GM18870 (cell line): Measurements from ENCODE around the gene EEF1AKMT2.

Experiments
- ATAC-seq: cut with Tn5 transposase; IDR thresholded peaks from one replicate; pipeline ENCODE4 v1.9.1; 2021; ENCODE audit warnings: moderate library complexity; ENCODE audit not compliant: unreplicated experiment

The EEF1AKMT2 gene

GRCh38 chr10:124739119-124739921 lies 52.4 kb downstream of the EEF1AKMT2 start:
- ATAC-seq: no peak

- ATAC-seq: no peak
Observed at GRCh38 chr10:124738441-124738840, 53.2 kb downstream of the EEF1AKMT2 start.

DNA sequence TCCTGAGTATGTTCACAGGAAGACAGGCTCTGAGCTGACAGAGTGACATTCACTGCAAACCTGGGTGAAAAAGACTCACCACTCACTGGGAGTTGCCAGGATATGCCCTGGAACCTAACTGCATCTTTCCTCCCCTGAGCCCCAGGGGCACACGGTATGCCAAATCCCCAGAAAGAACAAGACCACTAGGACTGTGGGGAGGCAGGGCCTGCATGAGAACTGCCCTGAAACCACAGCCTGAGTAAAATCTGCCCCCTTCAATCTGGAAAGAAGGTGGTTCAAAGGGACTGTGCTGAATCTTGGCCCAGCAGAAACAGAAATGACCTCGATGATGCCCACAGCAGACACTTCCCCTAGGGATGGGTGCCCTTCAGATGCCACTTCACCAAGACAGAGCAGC lies 54.0 kb downstream of the EEF1AKMT2 start:
- ATAC-seq: no peak

DNA sequence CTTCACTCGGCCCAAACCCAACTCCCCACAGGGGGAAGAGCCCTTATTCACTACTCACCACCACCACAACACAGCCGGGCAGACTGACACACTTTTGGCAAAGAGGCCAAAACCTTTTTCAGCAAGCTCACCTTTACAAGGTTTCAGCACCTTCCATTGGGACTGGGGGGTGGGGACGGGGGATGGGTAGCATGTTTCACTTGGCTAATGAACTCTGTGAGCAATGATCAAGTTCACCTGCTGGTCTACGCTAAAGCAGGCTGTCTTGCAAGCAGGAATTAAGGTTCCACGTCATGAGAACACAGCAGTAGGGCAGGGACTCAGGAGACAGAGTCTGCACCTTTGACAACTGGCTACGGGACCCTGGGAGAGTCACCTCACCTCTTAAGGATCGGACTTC lies 54.5 kb downstream of the EEF1AKMT2 start:
- ATAC-seq: no peak

DNA sequence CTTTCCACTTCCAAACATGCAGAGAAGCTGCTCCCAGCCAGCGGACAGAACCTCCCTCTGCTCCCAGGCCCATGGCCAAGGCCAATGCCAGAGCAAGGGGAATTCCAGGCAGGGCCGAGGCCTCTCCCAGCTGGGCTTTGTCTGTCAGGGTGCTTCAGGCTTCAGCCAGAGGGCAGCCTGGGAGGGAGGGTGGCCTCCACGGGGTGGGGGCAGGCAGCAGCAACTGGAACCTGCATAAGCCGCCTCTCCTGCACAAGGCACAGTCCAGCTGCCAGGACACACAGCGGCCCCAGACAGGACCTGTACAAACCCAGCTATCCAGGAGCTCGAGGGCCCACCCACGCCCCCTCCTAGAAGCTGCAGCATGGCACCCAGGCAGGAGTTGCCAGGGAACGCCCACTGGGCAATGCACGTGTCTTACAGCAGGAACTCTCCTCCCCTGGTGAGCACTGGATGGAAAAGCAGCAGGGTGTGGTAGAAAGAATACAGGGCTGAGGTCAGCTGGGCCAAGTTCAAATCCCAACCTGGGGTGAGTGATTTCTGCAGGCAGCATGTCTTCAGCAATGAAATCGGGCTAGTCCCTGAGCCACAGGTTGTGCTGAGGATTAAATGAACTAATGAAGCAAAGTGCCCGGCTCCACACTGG lies 55.1 kb downstream of the EEF1AKMT2 start:
- ATAC-seq: no peak

GRCh38 chr10:124735491-124736286 lies 56.0 kb downstream of the EEF1AKMT2 start:
- no peak for ATAC-seq

DNA sequence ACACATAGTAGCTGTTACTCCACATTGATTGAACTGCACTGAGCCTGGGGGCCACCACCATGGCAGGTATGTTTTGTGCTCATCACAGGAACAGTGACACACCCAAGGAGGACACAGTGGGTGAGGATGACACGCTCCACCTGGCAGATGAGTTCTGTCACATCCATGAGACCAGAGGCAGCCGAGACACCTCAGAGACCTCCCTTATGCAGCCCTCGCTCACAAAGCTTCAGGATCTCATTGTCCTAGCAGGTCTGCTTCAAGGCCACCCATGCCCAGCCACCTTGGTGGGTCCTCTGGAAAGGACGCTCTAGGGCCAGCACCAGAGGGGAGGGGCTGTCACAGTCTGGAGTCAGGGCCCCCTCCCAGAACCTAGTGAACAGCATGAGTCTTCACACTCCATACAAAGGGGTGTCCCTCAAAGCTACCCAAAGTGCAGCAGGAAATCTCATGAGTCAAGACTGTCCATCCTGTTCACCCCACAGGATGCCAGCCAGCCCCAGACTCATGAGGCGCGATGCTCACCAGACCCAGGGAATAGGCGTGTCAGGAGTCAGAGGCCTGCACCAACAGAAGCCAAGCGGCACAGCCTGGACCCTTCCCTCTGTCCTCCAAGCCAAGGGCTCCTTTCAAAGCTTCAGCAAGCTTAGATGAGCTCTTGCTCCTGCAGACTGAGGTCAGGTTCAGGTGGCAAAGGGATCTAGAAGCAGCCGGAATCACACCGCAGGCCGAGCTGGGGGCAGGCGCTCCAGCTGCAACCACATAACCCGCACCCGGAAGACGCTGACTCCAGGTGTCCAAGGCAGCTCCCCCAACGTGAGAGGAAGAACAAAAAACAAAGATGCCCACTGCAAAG lies 57.1 kb downstream of the EEF1AKMT2 start:
- ATAC-seq: no peak

DNA sequence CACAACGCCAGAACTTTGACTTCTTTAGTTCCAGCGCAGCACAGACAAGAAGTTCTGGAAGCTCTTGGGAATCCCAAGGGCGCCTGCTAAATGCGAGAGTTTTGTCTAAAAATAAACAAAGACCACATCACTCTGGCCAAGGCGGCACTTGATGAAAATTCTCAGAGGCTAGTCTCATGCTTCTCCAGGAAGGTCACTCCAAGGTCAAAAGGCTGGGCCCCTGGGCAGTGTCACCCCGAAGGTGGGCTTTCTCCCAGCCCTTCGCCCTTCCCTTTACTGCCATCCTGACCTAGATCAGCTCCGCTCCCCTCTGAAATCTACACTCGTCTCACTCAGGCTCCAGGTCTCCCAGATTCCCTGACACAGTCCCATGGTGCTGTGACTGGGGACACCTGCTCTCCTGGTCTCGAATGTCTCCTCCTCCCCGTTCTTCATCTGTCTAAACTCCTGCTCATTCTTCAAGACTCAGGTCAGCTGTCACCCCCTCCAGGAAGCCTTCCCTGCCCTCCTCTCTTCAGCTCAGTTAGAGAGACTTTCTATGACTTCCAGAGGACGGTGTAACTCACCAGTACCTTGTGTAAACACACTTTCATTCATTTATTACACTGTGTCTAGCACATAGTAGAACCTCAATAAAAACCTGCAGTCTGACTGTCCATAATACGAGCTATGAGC lies 58.0 kb downstream of the EEF1AKMT2 start:
- ATAC-seq: no peak

DNA sequence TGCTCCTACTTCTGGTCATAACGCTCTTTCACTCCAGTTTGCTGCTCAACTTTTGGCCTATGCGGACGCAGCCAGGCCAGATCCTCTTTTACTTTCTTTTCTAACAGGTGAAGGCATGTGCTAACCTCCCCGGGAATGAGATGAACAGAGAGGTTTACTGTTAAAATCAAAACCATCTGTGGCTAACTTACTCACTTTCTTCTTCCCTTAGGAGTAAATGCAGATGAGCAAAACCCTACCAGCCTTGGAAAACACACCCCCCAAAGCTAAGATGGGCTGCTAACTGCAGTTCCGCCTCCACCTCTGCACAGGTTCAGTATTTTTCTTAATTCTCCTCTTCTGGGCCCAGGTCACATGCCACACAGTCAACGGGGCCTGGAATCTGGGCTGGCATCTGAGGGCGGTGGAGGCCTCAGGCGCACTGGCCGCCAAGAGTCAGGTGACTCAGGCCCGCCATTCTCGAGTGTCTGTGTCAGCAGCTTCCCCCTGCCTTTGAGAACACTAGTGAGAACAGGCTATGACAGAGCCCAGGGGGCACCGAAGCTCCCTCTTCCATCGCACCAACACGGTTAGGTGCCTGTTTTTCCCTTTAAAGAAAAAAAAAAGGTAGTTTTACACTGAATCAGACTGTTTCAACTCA lies 58.6 kb downstream of the EEF1AKMT2 start:
- peak; percentile 74 for ATAC-seq

DNA sequence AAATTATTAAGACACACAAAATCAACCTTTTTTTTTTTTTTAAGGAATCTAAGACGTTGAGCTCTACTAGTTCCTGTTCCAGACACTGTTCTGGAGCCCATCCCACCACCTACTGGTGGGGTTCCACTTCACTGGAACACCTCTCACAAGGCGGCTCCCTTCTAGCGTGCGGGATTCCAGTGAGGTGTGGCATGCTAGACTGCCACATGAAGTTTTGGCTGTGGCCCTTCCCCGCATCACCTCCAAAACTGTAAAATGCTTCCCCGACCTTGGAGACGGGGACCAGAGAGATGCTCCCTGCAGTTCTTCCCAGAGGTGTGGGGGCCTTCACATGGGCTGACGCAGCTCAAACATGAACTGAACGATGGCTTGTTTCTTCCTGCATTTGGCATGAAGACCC lies 60.1 kb downstream of the EEF1AKMT2 start:
- no peak for ATAC-seq

GRCh38 chr10:124730790-124731189 lies 60.9 kb downstream of the EEF1AKMT2 start:
- ATAC-seq: no peak

- ATAC-seq: no peak
Observed at GRCh38 chr10:124728830-124729661, 62.6 kb downstream of the EEF1AKMT2 start.

DNA sequence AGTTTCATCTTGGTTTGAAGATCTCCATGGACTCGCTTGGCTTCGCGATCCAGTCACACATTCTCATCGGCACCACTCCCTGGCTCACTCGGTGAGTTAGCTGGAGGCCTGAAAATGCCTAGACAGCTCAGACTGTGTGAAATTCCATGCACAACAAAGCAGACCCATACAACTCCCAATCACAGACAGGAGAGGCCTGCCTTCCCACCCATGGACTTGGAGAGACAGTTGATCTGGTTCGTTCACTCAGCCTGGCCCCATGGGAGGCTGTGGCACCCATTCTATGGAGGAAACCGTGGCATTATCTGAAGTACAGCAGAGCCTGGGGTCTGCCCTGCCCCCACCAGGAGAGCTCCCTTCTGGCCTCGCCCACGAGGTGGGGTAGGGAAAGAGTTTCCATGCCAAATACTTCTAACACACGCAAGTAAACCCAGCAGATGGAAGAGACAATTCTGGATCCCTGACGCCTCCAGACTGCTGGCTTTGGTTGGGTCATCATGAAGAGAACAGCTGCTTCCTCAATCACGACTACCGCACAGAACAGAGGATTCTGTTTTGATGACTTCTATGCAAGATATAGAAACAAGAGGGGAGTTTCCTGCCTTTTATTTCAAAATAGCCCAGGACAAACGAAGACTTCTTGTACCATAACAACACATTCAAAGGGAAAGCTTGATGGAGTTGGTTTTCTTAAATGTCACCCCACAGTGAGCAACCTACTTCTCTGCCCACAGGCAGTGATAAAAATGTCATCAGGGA lies 63.4 kb downstream of the EEF1AKMT2 start:
- no peak for ATAC-seq

DNA sequence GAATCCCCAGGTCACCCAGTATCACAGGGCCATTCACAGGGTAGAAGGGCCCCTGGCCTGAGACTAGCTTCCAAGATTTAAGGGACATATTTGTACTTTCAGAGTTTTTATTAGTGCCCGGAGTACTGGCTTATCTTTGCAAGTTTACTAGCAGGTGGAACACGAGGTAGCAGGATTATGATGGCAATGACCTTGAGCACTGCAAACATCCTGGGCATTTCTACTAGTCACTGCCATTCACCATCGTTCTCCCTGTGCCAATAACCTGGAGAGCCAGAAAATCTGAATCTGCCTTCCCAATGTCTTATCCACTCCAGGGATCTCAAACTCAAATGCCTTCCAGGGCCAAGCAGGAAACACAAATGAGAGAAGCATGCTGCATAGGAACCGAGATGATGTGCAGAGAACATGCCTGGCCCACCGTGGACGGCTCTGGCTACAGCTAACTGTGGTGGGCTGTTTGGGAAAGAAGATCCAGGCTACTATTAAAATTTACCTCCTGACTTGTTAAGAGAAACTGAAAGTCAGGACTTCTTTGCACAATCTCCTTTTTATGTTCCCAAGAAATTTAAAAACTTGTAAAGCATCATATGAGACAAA lies 64.2 kb downstream of the EEF1AKMT2 start:
- no peak for ATAC-seq

DNA sequence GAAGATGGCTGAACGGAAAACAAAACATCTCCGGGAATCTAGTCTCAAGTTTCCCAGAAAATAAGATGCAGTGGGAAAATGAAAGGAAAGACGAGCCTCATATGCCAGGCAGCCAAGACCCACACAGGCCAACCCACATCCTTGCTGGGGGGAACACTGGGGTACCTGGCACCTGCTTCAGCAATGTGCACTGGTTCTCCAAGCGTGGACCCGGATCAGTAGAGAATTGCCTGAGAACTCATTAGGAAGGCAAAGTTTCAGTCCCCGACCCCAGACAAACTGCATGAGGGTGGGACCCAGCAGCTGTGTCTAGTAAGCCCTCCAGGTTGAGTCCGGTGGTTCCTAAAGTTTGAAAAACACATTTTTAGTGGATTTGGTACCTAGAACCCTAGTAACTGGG lies 65.9 kb downstream of the EEF1AKMT2 start:
- ATAC-seq: no peak

DNA sequence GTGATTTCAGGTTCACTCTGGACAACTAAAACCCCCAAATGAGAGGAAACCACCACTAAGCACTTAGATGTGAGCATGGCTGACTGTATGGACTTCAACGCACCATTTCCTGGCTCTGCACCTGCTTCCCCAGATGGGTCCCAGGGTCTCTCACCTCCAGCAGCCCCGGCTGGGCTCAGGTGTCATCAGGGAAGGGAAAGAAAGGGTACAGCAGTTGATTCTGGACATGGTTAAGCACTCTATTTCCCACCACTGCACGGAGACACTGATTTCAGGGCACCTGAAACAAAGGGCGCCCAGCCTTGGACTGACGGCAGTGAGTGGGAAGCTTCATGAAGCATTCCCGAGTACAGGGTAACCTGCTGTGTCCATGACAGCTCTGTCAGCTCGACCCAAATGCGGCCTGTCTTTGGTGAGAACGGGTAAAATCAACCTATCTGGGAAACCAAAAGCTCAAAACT lies 66.5 kb downstream of the EEF1AKMT2 start:
- no peak for ATAC-seq

- ATAC-seq: no peak
Observed at GRCh38 chr10:124724279-124725027, 67.2 kb downstream of the EEF1AKMT2 start.
